Measurements from ENCODE around the gene TMEM132A. TPM values are rescaled to one million over a fixed set of nuclear protein-coding genes. Genes with fewer than 3 reads are reported as not detected.

Gene TMEM132A
- total and polyA plus RNA-seq, 9 of the 15 experiments (the other 6 are each of a cell fraction or from before 2014, with no cell fraction given), result 0.04 to 1.1 (median 0.18) TPM; not detected in 4

- TF ChIP-seq MGA (IDR thresholded peaks at IDR 0.05), result no peak
- TF ChIP-seq ID3 (CRISPR knock-in tag; IDR thresholded peaks at IDR 0.05), result no peak
- TF ChIP-seq ID3 (tag; IDR thresholded peaks at IDR 0.05), result no peak
- no peak for TF ChIP-seq TFAM (CRISPR knock-in tag; conservative IDR thresholded peaks at IDR 0.05)
- TF ChIP-seq TBL1XR1 (IDR thresholded peaks at IDR 0.05; ENCODE audit: low read length in 2 of 2), result no peak
- no peak for TF ChIP-seq NFIC (IDR thresholded peaks at IDR 0.05)
- no peak for TF ChIP-seq FUS (optimal IDR thresholded peaks at IDR 0.05; ENCODE audit: low read depth, low read length)
- TF ChIP-seq FOSL1 (tag; conservative IDR thresholded peaks at IDR 0.05), result no peak
- no peak for TF ChIP-seq E4F1 (CRISPR knock-in tag; IDR thresholded peaks at IDR 0.05; ENCODE audit: borderline replicate concordance)
- TF ChIP-seq CBX1 (IDR thresholded peaks at IDR 0.05; ENCODE audit: low read depth), result no peak
Observed at GRCh38 chr11:60919320-60919719, 4.9 kb upstream of the TMEM132A start (continued).
